ENCODE results near the gene ADCY1.
A peak's percentile ranks its signal among the peaks of the same experiment; 100 is the strongest.
"Not testable (repeated sequence)": the region's sequence is repeated elsewhere in the genome, so short reads cannot be mapped to it uniquely, and the experiment has no call there.

Gene ADCY1

DNA sequence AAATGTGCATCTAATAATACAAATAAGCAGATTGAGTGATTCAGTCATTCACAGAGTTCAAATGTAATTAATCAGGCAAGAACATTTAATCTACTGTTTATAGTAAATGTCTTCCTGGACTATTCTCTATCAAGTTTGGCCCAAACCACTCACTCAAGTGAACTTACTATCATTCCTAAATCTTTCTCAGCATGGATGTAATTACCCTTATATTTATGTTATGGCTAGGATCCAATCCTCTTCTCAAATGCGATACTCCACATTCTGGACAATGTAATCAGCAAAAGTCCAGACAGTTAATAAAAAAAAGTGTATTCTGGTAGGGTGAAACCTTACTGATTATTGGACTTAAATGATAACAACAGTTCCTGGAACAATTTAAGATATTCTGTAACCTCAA lies 185.3 kb downstream of the ADCY1 start:
- H3K4me1 ChIP-seq; H3K36me3 ChIP-seq (replicated peaks); H3K4me3 ChIP-seq; H3K27me3 ChIP-seq (ENCODE audit: low read depth); in situ Hi-C loops (cut with MboI; ENCODE audit: low sequenced_read_pairs); DNase-seq (ENCODE audit: low spot score in 2 of 2); H3K9me3 ChIP-seq: not testable (repeated sequence)

DNA sequence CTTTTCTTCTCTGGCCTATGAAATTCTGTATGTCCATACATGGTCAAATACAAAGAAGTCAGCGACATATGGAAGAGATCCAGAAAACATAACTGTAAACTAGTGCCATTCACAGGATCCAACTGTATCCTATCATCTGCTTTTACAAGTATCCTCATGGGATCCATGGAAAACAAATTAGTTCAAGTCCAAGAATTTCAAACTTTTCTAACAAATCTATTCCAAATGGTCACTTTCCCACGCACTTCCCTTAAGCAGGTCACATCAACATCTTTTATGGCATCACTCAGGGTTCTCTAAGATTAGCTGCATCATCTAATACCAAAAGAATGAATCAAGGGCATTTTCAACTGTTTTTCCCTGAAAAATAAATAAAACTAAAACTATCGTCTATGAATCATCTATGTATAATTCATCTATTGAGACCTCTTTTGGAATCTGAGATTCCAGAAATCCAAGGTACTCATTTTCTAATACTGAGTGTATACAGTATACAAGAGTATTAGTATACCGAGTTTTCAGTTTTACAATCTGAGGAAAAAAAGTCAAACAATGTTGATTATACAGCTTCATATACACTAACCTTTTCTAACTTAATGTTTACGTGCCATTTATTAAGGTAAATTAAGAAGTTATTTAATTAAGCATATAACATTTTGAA lies 187.5 kb downstream of the ADCY1 start:
- H3K27me3 ChIP-seq (ENCODE audit: low read depth); H3K4me3 ChIP-seq; H3K9me3 ChIP-seq; H3K4me1 ChIP-seq; DNase-seq (ENCODE audit: low spot score in 2 of 2); H3K36me3 ChIP-seq (replicated peaks); in situ Hi-C loops (cut with MboI; ENCODE audit: low sequenced_read_pairs): not testable (repeated sequence)

DNA sequence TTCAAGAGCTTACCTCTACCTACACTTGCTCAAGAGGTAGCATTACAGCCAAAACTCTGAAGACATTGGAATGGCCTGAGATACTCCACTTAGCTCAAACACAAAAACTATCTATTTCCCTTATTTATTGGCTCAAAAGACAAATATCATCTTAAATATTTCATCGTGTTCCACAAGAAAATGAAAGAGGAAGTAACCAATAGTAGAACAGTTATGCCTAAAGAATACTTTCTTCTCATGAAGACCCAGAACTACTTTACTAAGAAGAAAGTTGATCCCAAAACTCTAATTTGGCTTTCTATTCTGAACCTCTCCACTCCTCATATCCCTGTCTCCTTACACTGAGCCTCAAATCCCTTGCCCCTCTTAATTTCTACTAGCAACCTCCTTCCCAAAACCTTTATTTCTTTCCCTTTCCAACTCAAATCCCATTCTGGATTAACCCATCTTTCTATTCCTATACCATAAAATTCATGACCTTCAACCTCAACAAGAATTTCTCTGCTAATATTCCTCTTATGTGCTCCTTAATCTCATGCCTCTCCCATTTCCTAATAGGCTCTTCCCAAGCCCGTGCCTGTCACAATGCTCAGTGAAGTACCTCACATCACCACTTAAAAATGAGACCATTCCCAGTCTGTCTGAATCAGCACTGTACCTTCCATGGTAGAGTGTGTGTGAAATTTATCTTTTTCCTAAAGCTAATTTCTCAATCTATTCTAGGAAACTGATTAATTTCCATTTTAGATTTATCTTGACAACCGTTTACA lies 188.2 kb downstream of the ADCY1 start:
- H3K27me3 ChIP-seq (ENCODE audit: low read depth); H3K9me3 ChIP-seq; H3K4me3 ChIP-seq; H3K36me3 ChIP-seq (replicated peaks); in situ Hi-C loops (cut with MboI; ENCODE audit: low sequenced_read_pairs); H3K4me1 ChIP-seq; DNase-seq (ENCODE audit: low spot score in 2 of 2): not testable (repeated sequence)

DNA sequence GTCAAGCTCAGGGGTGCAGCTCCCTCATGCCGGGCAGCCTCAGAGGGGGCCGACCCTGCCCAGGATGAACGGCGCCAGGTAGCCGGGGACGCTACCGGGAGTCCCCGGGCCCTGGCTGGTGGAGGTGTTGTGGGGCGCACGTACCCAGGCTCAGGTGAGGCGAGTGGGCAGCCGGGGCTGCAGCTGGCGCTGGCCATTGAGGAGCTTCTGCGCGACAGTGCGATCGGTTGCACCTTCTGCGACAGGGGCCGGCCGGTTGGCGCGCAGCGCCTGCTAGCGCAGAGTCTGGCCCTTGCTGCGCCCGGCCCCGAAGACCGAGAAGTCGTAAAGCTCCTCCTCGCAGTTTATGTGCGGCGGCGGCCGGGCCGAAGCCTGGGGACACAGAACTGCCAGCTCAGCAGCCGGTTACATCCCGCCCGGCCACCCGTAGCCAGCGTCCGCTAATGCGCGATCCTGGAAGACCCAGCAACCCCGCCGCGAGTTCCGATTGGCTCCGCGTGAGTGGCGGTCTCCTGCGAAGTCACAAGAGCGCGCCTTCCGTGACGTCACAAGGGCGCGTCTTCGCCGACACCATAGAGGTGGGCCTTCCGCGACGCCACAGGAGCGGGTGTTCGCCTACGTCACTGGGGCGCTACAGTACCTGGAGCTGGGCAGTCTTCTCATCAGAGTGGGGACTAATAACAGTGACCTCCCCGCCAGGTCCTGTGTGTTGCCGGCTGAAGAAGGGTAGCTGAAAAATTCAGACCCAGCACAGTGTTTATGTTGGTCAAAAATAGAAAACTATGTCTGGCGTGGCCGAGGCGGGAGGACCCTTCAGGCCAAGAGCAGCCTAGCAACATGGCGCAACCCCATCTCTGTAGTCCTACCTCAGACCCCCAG lies 194.6 kb downstream of the ADCY1 start:
- H3K9me3 ChIP-seq; H3K27me3 ChIP-seq (ENCODE audit: low read depth); in situ Hi-C loops (cut with MboI; ENCODE audit: low sequenced_read_pairs); H3K4me1 ChIP-seq; H3K36me3 ChIP-seq (replicated peaks): not testable (repeated sequence)
- peak overlapping the region; percentile 85 for H3K4me3 ChIP-seq
- DNase-seq (ENCODE audit: low spot score in 2 of 2) = peak; percentile 89 to 97

DNA sequence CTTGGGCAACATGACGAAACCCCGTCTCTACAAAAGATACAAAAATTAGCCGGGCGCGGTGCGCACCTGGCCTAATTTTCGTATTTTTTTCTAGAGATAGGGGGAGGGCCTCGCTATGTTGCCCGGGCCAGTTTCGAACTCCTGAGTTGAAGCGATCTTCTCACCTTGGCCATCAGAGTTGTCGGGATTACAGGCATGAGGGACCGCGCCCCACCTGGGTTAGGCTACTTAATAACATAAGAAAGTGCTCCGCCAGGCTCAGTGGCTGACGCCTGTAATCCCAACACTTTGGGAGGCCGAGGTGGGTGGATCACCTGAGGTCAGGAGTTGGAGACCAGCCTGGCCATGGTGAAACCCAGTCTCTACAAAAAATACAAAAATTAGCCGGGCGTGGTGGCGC lies 195.5 kb downstream of the ADCY1 start:
- DNase-seq (ENCODE audit: low spot score in 2 of 2); H3K4me1 ChIP-seq; H3K36me3 ChIP-seq (replicated peaks); in situ Hi-C loops (cut with MboI; ENCODE audit: low sequenced_read_pairs); H3K27me3 ChIP-seq (ENCODE audit: low read depth); H3K9me3 ChIP-seq: not testable (repeated sequence)
- H3K4me3 ChIP-seq = peak overlapping the region; percentile 85

All from HAP-1 (cell line).